Measurements from ENCODE around the gene GCNT4.

DNA sequence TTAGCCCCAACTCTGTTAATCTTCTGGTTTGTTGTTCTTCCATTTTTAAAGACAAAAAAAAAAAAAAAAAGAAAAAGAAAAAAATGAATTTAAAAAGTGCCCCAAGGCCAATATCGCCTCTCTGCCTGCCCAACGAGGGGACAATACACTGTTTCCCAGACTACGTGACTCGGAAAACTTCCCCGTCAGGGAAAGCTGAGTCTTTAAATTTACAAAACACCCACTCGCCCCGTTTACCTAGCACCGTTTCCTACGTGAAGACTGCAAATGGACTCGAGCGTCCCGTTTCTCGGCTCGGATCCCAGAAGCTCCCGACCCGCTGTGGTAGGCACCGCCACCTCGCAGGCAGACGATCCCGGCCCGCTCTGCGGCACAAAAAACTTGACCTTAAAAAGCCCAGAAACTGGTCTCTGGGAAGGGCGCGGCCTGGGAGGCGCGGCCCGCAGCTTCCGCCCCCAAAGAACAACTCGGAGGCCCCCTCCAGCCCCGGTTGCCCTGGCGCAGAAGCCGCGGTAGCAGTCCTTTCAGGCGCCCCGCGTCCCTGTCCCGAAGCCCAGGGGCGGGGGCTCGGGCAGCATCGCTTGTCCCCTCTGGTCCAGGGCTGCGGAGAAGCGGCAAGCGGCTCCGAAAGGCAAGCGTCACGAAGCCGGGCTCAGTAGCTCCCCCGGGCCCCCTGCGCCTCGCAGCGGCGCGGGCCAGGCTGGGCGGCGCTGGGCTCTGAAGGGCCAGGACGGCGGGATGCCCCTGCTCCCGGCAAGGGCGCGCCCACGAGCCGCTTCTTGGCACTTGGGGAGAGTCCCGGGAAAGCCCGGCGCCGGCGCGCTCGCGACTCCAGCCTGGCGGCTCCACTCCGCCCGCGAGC lies at the start of gene GCNT4:
- TF ChIP-seq, protein P1, sequence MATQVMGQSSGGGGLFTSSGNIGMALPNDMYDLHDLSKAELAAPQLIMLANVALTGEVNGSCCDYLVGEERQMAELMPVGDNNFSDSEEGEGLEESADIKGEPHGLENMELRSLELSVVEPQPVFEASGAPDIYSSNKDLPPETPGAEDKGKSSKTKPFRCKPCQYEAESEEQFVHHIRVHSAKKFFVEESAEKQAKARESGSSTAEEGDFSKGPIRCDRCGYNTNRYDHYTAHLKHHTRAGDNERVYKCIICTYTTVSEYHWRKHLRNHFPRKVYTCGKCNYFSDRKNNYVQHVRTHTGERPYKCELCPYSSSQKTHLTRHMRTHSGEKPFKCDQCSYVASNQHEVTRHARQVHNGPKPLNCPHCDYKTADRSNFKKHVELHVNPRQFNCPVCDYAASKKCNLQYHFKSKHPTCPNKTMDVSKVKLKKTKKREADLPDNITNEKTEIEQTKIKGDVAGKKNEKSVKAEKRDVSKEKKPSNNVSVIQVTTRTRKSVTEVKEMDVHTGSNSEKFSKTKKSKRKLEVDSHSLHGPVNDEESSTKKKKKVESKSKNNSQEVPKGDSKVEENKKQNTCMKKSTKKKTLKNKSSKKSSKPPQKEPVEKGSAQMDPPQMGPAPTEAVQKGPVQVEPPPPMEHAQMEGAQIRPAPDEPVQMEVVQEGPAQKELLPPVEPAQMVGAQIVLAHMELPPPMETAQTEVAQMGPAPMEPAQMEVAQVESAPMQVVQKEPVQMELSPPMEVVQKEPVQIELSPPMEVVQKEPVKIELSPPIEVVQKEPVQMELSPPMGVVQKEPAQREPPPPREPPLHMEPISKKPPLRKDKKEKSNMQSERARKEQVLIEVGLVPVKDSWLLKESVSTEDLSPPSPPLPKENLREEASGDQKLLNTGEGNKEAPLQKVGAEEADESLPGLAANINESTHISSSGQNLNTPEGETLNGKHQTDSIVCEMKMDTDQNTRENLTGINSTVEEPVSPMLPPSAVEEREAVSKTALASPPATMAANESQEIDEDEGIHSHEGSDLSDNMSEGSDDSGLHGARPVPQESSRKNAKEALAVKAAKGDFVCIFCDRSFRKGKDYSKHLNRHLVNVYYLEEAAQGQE (IDR thresholded peaks at IDR 0.05; ENCODE audit: insufficient read depth in 1 of 2, low read depth in 2 of 2, low read length in 2 of 2): no peak
- TF ChIP-seq TAF1 (IDR thresholded peaks at IDR 0.05; ENCODE audit: borderline replicate concordance, insufficient read depth, low read length) (no peak), POLR2AphosphoS5 (IDR thresholded peaks at IDR 0.05; ENCODE audit: low read depth, low read length) (no peak)

Measured in PFSK-1 (cell line).